Glutamatergic neuron (in vitro differentiated cells): ENCODE results near the gene IFT81. TPM values are rescaled to one million over a fixed set of nuclear protein-coding genes. Genes with fewer than 3 reads are reported as not detected.

ENCODE experiments used
- DNase-seq: peaks from one replicate; pipeline ENCODE4 v3.0.0; 2022
- H3K27ac Mint-ChIP-seq: one replicate; pipeline ENCODE4 v1.8.0; 2020; ENCODE audit warnings: mild to moderate bottlenecking, mixed read lengths, inconsistent platforms; ENCODE audit not compliant: unreplicated experiment
- H3K27me3 Mint-ChIP-seq: one replicate; pipeline ENCODE4 v1.8.0; 2020; ENCODE audit warnings: mild to moderate bottlenecking, moderate library complexity, mixed read lengths, inconsistent platforms; ENCODE audit not compliant: unreplicated experiment
- H3K36me3 Mint-ChIP-seq: one replicate; pipeline ENCODE4 v1.8.0; 2020; ENCODE audit warnings: mild to moderate bottlenecking, mixed read lengths, inconsistent platforms; ENCODE audit not compliant: unreplicated experiment
- H3K4me1 Mint-ChIP-seq: one replicate; pipeline ENCODE4 v1.8.0; 2020; ENCODE audit warnings: mild to moderate bottlenecking, low read depth, mixed read lengths, inconsistent platforms; ENCODE audit not compliant: unreplicated experiment
- H3K4me3 Mint-ChIP-seq: one replicate; pipeline ENCODE4 v1.8.0; 2020; ENCODE audit warnings: mild to moderate bottlenecking, mixed read lengths, inconsistent platforms; ENCODE audit not compliant: unreplicated experiment
- H3K9me3 Mint-ChIP-seq: one replicate; pipeline ENCODE4 v1.8.0; 2020; ENCODE audit warnings: mild to moderate bottlenecking, moderate library complexity, mixed read lengths, inconsistent platforms; ENCODE audit not compliant: unreplicated experiment
- CTCF ChIP-seq: fragments of 200-600 bp; sonication (generic); IDR thresholded peaks from one replicate; pipeline ENCODE4 v1.5.0; 2021; ENCODE audit not compliant: partially characterized antibody, unreplicated experiment
- total RNA-seq: library from RNA; stranded (reverse); fragmentation: NEBNext Ultra II Directional; extraction: Animal tissue kit (Norgen Biotek cat#: 25700); gene quantifications from one replicate; pipeline ENCODE4 v1.2.1, GENCODE V29; 2021; ENCODE audit not compliant: unreplicated experiment

The IFT81 gene
- total RNA-seq, 1 donor from 2014 or later: 27.6 TPM

DNA sequence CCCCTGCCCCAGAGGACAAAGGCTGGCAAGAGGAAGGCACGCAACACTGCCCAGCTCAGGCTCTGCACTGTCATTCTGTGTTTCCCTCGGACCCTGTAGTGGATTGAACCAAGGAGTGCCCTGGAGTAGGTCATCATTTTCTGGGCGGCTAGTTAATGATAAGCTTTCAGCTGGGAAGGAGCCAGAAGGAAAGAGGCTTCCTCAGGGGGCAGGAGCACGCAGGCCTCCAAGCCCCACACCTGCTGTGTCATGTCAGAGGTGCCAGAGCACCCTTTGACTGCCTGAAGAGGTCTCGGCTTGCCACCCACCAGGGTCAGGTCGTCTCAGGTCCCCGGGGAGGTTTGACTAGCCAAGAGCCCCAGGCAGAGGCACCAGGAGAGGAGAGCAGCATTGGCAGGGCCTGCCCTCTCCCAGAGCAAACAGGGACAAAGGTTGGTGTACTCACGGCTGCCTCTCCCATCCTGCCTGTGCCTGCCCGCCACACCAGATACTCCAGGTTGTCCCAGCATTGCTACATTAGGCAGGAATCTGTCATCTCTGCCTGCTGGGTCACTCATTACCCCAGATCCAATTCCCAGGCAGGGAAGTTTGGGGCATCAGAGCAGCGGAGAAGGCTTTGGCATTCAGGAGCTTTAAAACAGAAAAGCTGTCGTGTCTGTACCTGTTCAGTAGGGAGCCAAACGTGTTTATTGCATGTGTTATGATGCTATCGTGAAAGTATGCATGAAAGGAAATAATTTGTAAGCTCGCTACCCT, 123.4 kb downstream of the IFT81 start:
- H3K4me1 Mint-ChIP-seq: peaks cover 12% of the 10 kb centered on the region
- no peaks in the 10 kb centered on the region for H3K9me3 Mint-ChIP-seq
- H3K4me3 Mint-ChIP-seq: no peak overlapping the region
- peaks cover 7% of the 10 kb centered on the region for H3K36me3 Mint-ChIP-seq
- H3K27ac Mint-ChIP-seq: no peak overlapping the region
- TF ChIP-seq CTCF: no peak
- DNase-seq: no peak
- H3K27me3 Mint-ChIP-seq: no peaks in the 10 kb centered on the region

- Mint-ChIP-seq H3K27ac (no peak overlapping the region), H3K4me1 (peaks cover 12% of the 10 kb centered on the region)
These were observed 123.9 kb downstream of the IFT81 start for GRCh38 chr12:110248096-110248447.

GRCh38 chr12:110249105-110249504, 124.9 kb downstream of the IFT81 start:
- Mint-ChIP-seq H3K27ac (no peak overlapping the region), H3K4me1 (peaks cover 12% of the 10 kb centered on the region), H3K4me3 (no peak overlapping the region), H3K36me3 (peaks cover 7% of the 10 kb centered on the region), H3K27me3 (no peaks in the 10 kb centered on the region), H3K9me3 (no peaks in the 10 kb centered on the region)
- no peak for DNase-seq
- TF ChIP-seq CTCF: no peak

More at GRCh38 chr12:110248096-110248447, 123.9 kb downstream of the IFT81 start:
- Mint-ChIP-seq H3K9me3 (no peaks in the 10 kb centered on the region), H3K4me3 (no peak overlapping the region), H3K36me3 (peaks cover 7% of the 10 kb centered on the region), H3K27me3 (no peaks in the 10 kb centered on the region)
- TF ChIP-seq CTCF: no peak
- no peak for DNase-seq

- H3K27ac Mint-ChIP-seq: no peak overlapping the region
- no peaks in the 10 kb centered on the region for H3K27me3 Mint-ChIP-seq
- peaks cover 11% of the 10 kb centered on the region for H3K4me1 Mint-ChIP-seq
- no peak for TF ChIP-seq CTCF
- no peak overlapping the region for H3K4me3 Mint-ChIP-seq
- no peaks in the 10 kb centered on the region for H3K9me3 Mint-ChIP-seq
- peaks cover 7% of the 10 kb centered on the region for H3K36me3 Mint-ChIP-seq
- no peak for DNase-seq
These were observed 125.6 kb downstream of the IFT81 start for GRCh38 chr12:110249716-110250225.

DNA sequence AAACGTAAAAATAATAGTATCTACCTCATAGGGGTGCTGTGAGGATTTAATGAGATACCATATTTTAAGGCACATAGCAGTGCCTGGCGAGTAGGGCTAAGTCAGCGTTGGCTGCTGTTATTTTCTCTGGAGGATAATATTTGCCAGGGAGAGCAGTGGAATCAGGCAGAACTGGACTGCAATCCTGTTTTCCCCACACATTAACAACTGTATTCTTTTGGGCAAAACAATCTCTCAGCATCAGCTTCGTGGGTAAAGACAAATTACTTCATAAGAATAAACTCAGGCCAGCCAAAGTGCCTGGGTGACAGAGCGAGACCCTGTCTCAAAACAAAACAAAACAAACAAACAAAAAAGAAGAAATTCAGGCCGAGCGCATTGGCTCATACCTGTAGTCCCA, 127.2 kb downstream of the IFT81 start:
- peaks cover 1% of the 10 kb centered on the region for H3K27me3 Mint-ChIP-seq
- peaks cover 2% of the 10 kb centered on the region for H3K36me3 Mint-ChIP-seq
- no peak overlapping the region for H3K27ac Mint-ChIP-seq
- H3K9me3 Mint-ChIP-seq: peaks cover 1% of the 10 kb centered on the region
- H3K4me1 Mint-ChIP-seq: peaks cover 9% of the 10 kb centered on the region
- TF ChIP-seq CTCF: no peak
- DNase-seq: no peak
- H3K4me3 Mint-ChIP-seq: no peak overlapping the region
